Activated CD8-positive, alpha-beta memory T cell treated with anti-CD3 and anti-CD28 coated beads for 1 hour (primary cell): ENCODE results near the gene TOMM40L.

Source experiments
- DNase-seq, 2 donors: peaks; one replicate each; pipeline ENCODE4 v3.0.0-alpha.2; 2020; ENCODE audit warnings: low read depth in 1 of 2; ENCODE audit errors: extremely low read depth in 1 of 2

TOMM40L gene

GRCh38 chr1:161225534-161226319, at the start of gene TOMM40L:
TOMM40L (plus strand) TSS chr1:161226060; CDS start chr1:161226490, 430 bp downstream.
- peak; percentile 69 to 72 for DNase-seq

DNA sequence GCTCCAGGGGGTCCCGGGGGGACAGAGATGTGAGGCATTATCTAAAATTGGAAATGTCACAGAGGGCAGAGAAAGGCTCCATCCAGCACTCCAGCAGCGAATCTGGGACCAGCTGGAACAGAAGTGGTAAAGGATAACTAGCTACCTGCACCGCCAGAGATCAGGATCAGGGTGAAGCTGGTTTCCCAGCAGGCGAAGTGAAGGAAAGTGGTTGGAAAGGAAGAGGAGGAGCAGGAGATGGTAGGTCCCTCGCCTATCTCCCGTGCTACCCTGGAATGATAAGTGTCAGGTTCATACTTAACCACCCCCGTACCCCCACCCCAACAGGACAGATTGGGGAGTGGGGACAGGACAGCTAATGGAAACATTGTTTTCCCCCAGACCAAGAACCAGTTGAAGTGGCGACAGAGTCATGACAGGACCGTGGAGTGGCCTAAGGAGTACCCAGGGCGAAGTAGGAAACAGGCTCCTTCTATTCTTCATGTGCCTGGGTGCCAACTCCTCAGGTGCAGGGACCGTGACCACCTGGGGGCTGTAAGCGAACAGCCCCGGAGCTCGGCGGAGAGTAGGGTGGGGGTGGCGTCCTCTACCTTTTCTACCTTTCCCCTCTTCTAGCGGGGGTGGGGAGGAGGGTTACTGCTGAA, 49.3 kb upstream of the TOMM40L start:
- no peak for DNase-seq

GRCh38 chr1:161177112-161177935, 48.5 kb upstream of the TOMM40L start, which contains the start of gene B4GALT3:
B4GALT3 (minus strand) TSS chr1:161177507; CDS start chr1:161176060, 1,447 bp downstream.
- peak; percentile 76 to 95 for DNase-seq

GRCh38 chr1:161177936-161178244, 48.0 kb upstream of the TOMM40L start:
- no peak for DNase-seq

GRCh38 chr1:161179698-161180097, 46.2 kb upstream of the TOMM40L start:
- no peak for DNase-seq

- no peak for DNase-seq
Measured at GRCh38 chr1:161180639-161181038, 45.2 kb upstream of the TOMM40L start.

DNA sequence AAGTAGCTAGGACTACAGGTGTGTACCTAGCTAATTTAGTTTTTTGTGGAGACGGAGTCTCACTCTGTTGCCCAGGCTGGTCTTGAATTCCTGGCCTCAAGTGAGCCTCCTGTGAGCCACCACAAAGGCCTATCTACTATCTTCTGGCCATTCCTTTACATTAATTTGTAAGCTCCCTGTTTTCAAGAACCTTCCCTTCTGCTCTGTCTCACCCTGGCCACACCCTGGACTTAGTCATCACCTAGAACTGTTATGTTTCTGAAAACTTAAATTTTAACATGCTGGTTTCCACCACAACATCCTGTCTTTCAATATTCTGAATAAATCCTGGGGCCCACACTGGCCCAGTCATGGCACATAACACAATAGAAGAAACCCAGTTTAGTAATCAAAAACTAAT, 43.6 kb upstream of the TOMM40L start:
- peak in 1 of 2 donors; percentile 30 for DNase-seq

DNA sequence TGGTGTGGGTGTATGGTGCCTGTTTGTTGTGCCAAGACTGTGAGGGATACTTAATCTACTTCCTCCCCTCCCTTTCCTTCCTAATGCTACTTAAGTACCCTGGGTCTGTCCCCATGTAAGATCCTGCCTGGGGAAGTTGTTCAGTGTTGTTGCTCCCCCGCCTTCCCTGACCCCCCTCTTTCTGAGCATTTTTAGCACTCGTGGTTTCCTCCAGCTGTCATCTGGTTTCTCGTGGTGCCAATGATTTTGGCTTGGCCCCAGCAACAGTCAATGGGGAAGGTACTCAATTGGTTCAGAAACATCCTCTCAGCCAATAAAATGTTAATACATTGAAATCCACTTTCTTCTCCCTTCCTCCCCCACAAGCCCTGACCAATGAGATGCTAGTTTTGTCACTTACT, 40.6 kb upstream of the TOMM40L start:
- peak; percentile 30 to 52 for DNase-seq

DNA sequence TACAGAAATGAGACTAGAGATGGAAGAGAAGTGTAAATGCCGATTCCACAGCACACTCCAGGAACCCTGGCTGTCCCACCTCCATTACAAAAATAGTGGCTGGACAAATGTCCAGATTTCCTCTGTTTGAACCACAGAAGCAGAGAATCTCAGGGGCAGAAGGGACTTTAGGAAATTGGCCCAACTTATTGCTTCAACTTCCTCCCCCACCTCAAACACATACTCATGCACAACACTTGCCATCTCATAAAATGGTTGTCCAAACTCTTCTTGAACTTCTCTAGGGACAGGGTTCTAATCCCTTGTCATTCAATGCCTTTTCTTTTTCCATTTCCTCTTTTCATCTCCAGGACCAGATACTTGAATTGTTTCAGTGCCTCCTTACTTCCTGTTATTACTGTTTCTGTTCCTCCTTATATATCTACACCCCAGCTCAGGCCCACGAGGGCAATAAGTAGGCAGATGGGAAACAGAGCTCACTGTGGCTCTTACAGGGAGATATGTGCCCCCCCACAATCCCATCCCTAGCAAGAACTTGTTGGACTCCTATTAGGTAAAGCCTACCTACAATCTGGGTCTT, 40.0 kb upstream of the TOMM40L start:
- DNase-seq = no peak

- no peak for DNase-seq
Measured at GRCh38 chr1:161187311-161187710, 38.5 kb upstream of the TOMM40L start.

GRCh38 chr1:161188381-161188780, 37.5 kb upstream of the TOMM40L start:
- DNase-seq = no peak

DNA sequence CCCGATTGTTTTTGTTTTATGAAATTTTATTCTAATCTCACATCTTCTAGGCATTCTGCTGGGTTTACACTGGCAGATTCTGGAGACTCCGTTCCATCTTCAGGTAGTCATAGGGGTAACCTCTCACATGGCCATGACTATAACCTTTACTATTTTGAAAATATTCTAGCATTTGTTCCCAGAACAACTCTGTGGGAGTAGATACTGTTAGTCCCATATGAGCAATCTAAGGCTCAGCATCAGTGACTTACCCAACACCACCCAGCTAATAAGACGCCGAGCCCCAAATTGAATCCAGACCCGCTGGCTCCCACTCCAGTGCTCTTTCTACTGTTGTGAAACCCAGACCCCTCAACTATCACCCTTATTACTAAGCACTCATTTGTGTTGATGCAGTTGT, 36.8 kb upstream of the TOMM40L start:
- DNase-seq = no peak

GRCh38 chr1:161190962-161191521, 34.8 kb upstream of the TOMM40L start:
- DNase-seq = no peak

GRCh38 chr1:161191971-161192370, 33.9 kb upstream of the TOMM40L start:
- no peak for DNase-seq

- DNase-seq = peak in 1 of 2 donors; percentile 38
Measured at GRCh38 chr1:161192476-161193465, 33.1 kb upstream of the TOMM40L start.

GRCh38 chr1:161193561-161194235, 32.2 kb upstream of the TOMM40L start:
- DNase-seq = no peak

DNA sequence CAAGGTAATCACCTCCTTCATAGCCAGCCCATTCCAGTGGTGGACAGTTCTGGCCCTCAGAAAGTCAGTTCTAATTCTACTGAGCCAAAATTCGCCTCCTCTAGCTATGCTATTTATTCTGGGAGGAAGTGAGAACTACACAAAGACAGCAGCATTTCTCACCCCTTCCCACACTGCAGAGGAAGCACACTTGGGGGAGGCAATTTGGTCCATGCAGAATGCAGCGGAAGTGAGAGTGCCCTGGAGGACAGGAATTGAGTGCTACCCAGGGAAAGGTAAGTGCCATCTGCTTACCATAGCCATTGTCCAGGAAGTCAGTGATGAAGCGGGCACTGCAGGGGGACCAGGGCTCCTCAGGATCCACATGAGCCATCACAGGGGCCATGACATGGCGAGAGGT, 30.7 kb upstream of the TOMM40L start:
- DNase-seq = no peak

DNA sequence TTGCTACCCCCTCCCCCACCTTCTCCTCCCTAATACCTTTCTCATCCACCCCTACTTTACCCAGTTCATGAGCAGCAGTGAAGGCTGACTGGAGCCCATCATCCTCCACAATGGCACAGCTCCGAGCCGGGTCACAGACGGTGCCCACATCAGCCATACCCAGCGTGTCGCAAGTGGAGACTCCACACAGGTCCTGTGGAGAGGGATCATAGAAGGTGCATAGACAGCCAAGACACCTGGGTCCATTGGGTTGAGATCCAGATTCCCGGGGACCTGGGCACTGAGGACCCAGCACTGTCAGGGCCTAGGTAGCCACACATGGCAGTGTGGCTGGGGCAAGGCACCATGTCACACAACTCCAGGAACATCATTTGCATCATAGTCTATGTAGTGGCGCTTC, 29.7 kb upstream of the TOMM40L start:
- DNase-seq = no peak
